Measurements from ENCODE around the gene ZSCAN26.

ZSCAN26 gene

GRCh38 chr6:28323813-28324424 is 57.0 kb downstream of the ZSCAN26 start:
- DNase-seq = no peak

- DNase-seq = no peak
Observed at GRCh38 chr6:28326371-28326948, 59.5 kb downstream of the ZSCAN26 start.

Data from activated CD4-positive, alpha-beta T cell treated with anti-CD3 and anti-CD28 coated beads for 4 hours (primary cell).